Astrocyte (in vitro differentiated cells and primary cell): ENCODE data around the gene CDH20. TPM values are rescaled to one million over a fixed set of nuclear protein-coding genes. Genes with fewer than 3 reads are reported as not detected.
A peak's percentile ranks its signal among the peaks of the same experiment; 100 is the strongest.

ENCODE experiments used
- DNase-seq: peaks from one replicate; pipeline ENCODE4 v3.0.0-alpha.2; 2010; ENCODE audit warnings: low read depth
- FAIRE-seq: peaks from 2 replicates; lab custom pipeline; 2011; peaks lifted over from hg19 to GRCh38; lab: Jason Lieb, UNC
- H2AFZ ChIP-seq: 2 replicates; pipeline ENCODE4 v1.6.0; 2012; ENCODE audit warnings: low read depth, low read length, inconsistent platforms
- H3K27ac ChIP-seq: 2 replicates; pipeline ENCODE4 v1.5.1; 2011; ENCODE audit warnings: low read depth, low read length, inconsistent platforms
- H3K27me3 ChIP-seq: 2 replicates; pipeline ENCODE4 v1.6.0; 2011; ENCODE audit warnings: low read length, inconsistent platforms; ENCODE audit not compliant: insufficient read depth
- H3K36me3 ChIP-seq: 2 replicates; pipeline ENCODE4 v1.5.1; 2011; ENCODE audit warnings: low read length, inconsistent platforms; ENCODE audit not compliant: insufficient read depth
- H3K4me1 ChIP-seq: 2 replicates; pipeline ENCODE4 v1.5.1; 2011; ENCODE audit warnings: low read length, inconsistent platforms; ENCODE audit not compliant: insufficient read depth
- H3K4me2 ChIP-seq: 2 replicates; pipeline ENCODE4 v1.6.0; 2012; ENCODE audit warnings: low read length, inconsistent platforms
- H3K4me3 ChIP-seq: 2 replicates; pipeline ENCODE4 v1.5.1; 2011; ENCODE audit warnings: low read depth, mild to moderate bottlenecking, low read length, inconsistent platforms; ENCODE audit not compliant: insufficient read depth
- H3K79me2 ChIP-seq: 2 replicates; pipeline ENCODE4 v1.6.0; 2012; ENCODE audit warnings: mild to moderate bottlenecking, low read length, inconsistent platforms; ENCODE audit not compliant: insufficient read depth
- H3K9ac ChIP-seq: 2 replicates; pipeline ENCODE4 v1.6.0; 2012; ENCODE audit warnings: mild to moderate bottlenecking, low read length, inconsistent platforms
- H3K9me3 ChIP-seq: 2 replicates; pipeline ENCODE4 v1.5.1; 2012; ENCODE audit warnings: low read depth, mild to moderate bottlenecking, low read length, inconsistent platforms; ENCODE audit not compliant: insufficient read depth
- H4K20me1 ChIP-seq: 2 replicates; pipeline ENCODE4 v1.6.0; 2012; ENCODE audit warnings: low read length, inconsistent platforms; ENCODE audit not compliant: insufficient read depth
- H3K27ac Mint-ChIP-seq: one replicate; pipeline ENCODE4 v1.8.0; 2021; ENCODE audit warnings: mild to moderate bottlenecking, mixed read lengths; ENCODE audit not compliant: unreplicated experiment
- H3K27me3 Mint-ChIP-seq: one replicate; pipeline ENCODE4 v1.8.0; 2021; ENCODE audit warnings: low read depth, mixed read lengths; ENCODE audit not compliant: unreplicated experiment
- H3K36me3 Mint-ChIP-seq: one replicate; pipeline ENCODE4 v1.8.0; 2021; ENCODE audit warnings: low read depth, mixed read lengths; ENCODE audit not compliant: unreplicated experiment
- H3K4me1 Mint-ChIP-seq: one replicate; pipeline ENCODE4 v1.8.0; 2021; ENCODE audit warnings: low read depth, mixed read lengths; ENCODE audit not compliant: unreplicated experiment
- H3K4me3 Mint-ChIP-seq: one replicate; pipeline ENCODE4 v1.8.0; 2021; ENCODE audit warnings: mild to moderate bottlenecking, moderate library complexity, mixed read lengths; ENCODE audit not compliant: unreplicated experiment
- H3K9me3 Mint-ChIP-seq: one replicate; pipeline ENCODE4 v1.8.0; 2021; ENCODE audit warnings: mild to moderate bottlenecking, mixed read lengths; ENCODE audit not compliant: unreplicated experiment
- EZH2 ChIP-seq: IDR thresholded peaks from 2 replicates; pipeline ENCODE4 v1.6.1; 2012; ENCODE audit warnings: mild to moderate bottlenecking, low read length, inconsistent platforms; ENCODE audit not compliant: insufficient read depth
- total RNA-seq: library from RNA; stranded (reverse); gene quantifications from 2 replicates; pipeline ENCODE4 v1.2.1, GENCODE V29; 2021
- TF ChIP-seq, protein P1 (sequence below): IDR thresholded peaks from 2 replicates; pipeline ENCODE4 v1.5.1; 2011; ENCODE audit warnings: low read depth, mild to moderate bottlenecking, inconsistent platforms, low read length, moderate library complexity; ENCODE audit not compliant: insufficient read depth

Gene CDH20
- total RNA-seq, 1 donor from 2014 or later, result not detected

DNA sequence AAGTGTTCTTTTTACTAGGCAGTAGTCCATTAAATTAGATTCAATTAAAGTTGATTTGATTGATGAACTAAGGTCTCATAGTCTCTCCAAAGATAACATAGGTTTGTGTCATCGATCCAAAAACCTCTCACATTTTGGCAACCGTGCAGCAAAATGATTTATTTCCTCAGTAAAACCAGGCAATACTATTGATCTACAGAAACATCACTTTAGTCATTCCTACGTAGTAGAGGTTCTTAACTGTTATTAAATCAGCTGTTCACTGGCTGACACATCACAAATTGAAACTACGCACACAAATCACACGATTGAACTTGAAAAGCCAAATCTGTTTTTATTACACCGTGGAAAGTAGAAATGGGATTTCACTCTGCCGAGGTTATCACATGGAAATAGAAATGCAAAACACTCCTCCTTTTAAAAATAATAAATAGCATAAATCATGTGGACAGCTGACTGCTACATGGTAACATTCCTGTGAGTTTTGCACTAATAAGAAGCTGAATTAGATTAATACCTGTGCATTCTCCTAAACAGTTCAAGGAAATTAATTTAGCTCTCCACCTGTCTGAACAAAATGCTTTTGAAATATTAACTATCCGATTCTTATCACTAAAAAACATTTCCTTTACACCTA is 262.5 kb downstream of the CDH20 start:
- Mint-ChIP-seq H3K4me1 (peaks cover 4% of the 10 kb centered on the region), H3K27me3 (no peaks in the 10 kb centered on the region), H3K36me3 (peaks cover 10% of the 10 kb centered on the region), H3K27ac (no peak overlapping the region), H3K4me3 (no peak overlapping the region), H3K9me3 (peaks cover 2% of the 10 kb centered on the region)
- H3K27me3 ChIP-seq, result no peaks in the 10 kb centered on the region
- no peak overlapping the region for H3K9ac ChIP-seq
- H3K9me3 ChIP-seq, result no peaks in the 10 kb centered on the region
- DNase-seq, result peak; percentile 85
- H3K4me1 ChIP-seq, result no peaks in the 10 kb centered on the region
- TF ChIP-seq, protein P1, sequence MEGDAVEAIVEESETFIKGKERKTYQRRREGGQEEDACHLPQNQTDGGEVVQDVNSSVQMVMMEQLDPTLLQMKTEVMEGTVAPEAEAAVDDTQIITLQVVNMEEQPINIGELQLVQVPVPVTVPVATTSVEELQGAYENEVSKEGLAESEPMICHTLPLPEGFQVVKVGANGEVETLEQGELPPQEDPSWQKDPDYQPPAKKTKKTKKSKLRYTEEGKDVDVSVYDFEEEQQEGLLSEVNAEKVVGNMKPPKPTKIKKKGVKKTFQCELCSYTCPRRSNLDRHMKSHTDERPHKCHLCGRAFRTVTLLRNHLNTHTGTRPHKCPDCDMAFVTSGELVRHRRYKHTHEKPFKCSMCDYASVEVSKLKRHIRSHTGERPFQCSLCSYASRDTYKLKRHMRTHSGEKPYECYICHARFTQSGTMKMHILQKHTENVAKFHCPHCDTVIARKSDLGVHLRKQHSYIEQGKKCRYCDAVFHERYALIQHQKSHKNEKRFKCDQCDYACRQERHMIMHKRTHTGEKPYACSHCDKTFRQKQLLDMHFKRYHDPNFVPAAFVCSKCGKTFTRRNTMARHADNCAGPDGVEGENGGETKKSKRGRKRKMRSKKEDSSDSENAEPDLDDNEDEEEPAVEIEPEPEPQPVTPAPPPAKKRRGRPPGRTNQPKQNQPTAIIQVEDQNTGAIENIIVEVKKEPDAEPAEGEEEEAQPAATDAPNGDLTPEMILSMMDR, result no peak
- no peak for TF ChIP-seq EZH2
- no peaks in the 10 kb centered on the region for H4K20me1 ChIP-seq
- no peak overlapping the region for H3K4me2 ChIP-seq
- no peak overlapping the region for H3K27ac ChIP-seq
- FAIRE-seq, result peak; percentile 9
- no peaks in the 10 kb centered on the region for H3K79me2 ChIP-seq
- no peaks in the 10 kb centered on the region for H3K36me3 ChIP-seq
- no peak overlapping the region for H2AFZ ChIP-seq
- H3K4me3 ChIP-seq, result no peak overlapping the region

DNA sequence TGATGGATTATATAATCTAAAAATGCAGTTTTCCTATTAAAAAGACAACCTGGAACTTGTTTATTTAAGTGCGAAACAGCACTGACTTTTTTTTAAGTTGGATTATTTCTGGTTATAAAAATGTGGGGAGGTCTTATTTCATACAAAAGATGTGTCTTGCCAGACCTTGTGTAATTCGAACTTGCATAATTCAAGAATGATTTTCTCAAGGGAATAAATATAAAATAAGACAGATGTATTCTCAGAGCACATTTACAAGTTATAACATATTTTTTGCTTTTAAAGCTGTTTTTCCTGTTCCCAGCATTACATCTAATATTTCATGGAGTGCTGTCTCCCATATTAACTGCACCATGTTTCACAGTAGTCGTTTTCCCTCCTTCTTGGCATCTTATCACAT is 263.1 kb downstream of the CDH20 start:
- Histone ChIP-seq H3K4me3 (no peak overlapping the region), H3K4me1 (no peaks in the 10 kb centered on the region), H3K27ac (no peak overlapping the region), H4K20me1 (no peaks in the 10 kb centered on the region), H3K9ac (no peak overlapping the region), H2AFZ (no peak overlapping the region), H3K9me3 (no peaks in the 10 kb centered on the region), H3K36me3 (no peaks in the 10 kb centered on the region), H3K4me2 (no peak overlapping the region), H3K27me3 (no peaks in the 10 kb centered on the region), H3K79me2 (no peaks in the 10 kb centered on the region)
- TF ChIP-seq, protein P1, result no peak
- no peak for TF ChIP-seq EZH2
- H3K36me3 Mint-ChIP-seq, result peaks cover 10% of the 10 kb centered on the region
- H3K27me3 Mint-ChIP-seq, result no peaks in the 10 kb centered on the region
- peaks cover 2% of the 10 kb centered on the region for H3K9me3 Mint-ChIP-seq
- no peak overlapping the region for H3K27ac Mint-ChIP-seq
- FAIRE-seq, result no peak
- peaks cover 4% of the 10 kb centered on the region for H3K4me1 Mint-ChIP-seq
- no peak overlapping the region for H3K4me3 Mint-ChIP-seq
- no peak for DNase-seq

DNA sequence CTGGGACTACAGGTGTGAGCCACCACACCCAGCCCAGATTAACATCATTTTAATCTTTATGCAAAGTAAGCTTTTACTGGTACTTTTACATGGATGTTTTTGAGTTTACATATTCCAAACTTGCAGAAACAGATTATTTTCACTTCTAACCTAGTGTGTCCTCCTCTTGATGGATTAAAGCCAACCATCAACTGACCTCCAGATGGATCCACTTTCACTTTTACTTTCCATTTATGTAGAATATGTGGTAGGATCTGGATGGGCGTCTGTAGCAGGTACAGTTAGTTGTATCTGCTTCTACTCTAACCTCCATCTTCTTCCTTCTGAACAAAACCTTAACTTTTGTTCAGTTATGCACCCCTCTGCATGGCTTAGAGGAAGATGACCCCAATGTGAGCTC is 264.1 kb downstream of the CDH20 start:
- peaks cover 7% of the 10 kb centered on the region for H3K4me1 ChIP-seq
- H3K4me1 Mint-ChIP-seq, result peaks cover 7% of the 10 kb centered on the region
- H3K4me2 ChIP-seq, result no peak overlapping the region
- H3K9me3 ChIP-seq, result no peaks in the 10 kb centered on the region
- H3K36me3 Mint-ChIP-seq, result peaks cover 6% of the 10 kb centered on the region
- H3K27ac Mint-ChIP-seq, result no peak overlapping the region
- no peaks in the 10 kb centered on the region for H3K27me3 ChIP-seq
- H3K27me3 Mint-ChIP-seq, result no peaks in the 10 kb centered on the region
- no peak overlapping the region for H3K4me3 Mint-ChIP-seq
- H4K20me1 ChIP-seq, result no peaks in the 10 kb centered on the region
- no peaks in the 10 kb centered on the region for H3K79me2 ChIP-seq
- H3K9me3 Mint-ChIP-seq, result peaks cover 2% of the 10 kb centered on the region
- no peak overlapping the region for H3K27ac ChIP-seq
- H3K36me3 ChIP-seq, result no peaks in the 10 kb centered on the region
- no peak overlapping the region for H2AFZ ChIP-seq
- TF ChIP-seq EZH2, result no peak
- TF ChIP-seq, protein P1, result no peak
- no peak overlapping the region for H3K4me3 ChIP-seq
- DNase-seq, result no peak
- no peak overlapping the region for H3K9ac ChIP-seq
- peak; percentile 50 for FAIRE-seq
